PFSK-1 (cell line): Measurements from ENCODE around the gene TJP2.

Experiments used
- POLR2AphosphoS5 ChIP-seq: IDR thresholded peaks from 2 replicates; pipeline ENCODE4 v1.6.1; 2012; ENCODE audit warnings: low read depth, mild to moderate bottlenecking, control low read depth, low read length, moderate library complexity
- REST ChIP-seq, 2 experiments: IDR thresholded peaks; 2 replicates each; pipeline versions ENCODE4 v1.6.1 to v1.8.0; 2011 to 2012; ENCODE audit warnings: low read depth in 2 of 2, low read length in 2 of 2, control low read depth in 1 of 2, inconsistent platforms in 1 of 2, mild to moderate bottlenecking in 1 of 2, moderate library complexity in 1 of 2; ENCODE audit not compliant: insufficient read depth in 1 of 2
- TAF1 ChIP-seq: IDR thresholded peaks from 2 replicates; pipeline ENCODE4 v1.6.1; 2012; ENCODE audit warnings: low read length, control low read depth, borderline replicate concordance; ENCODE audit not compliant: insufficient read depth

GRCh38 chr9:69234683-69235082 lies 60.6 kb downstream of the TJP2 start:
- TF ChIP-seq REST (IDR thresholded peaks at IDR 0.05; ENCODE audit: insufficient read depth in 1 of 2, low read depth in 2 of 2, low read length in 2 of 2), result no peak
- TF ChIP-seq POLR2AphosphoS5, result no peak
- no peak for TF ChIP-seq TAF1
